Peyer's patch (tissue), 4 donors: Measurements from ENCODE around the gene PNN.

Experiments
- CTCF ChIP-seq, 6 experiments: fragments of 450-650 bp in 4 of 6; fragments of 200-600 bp in 2 of 6; sonication (generic) in 1 of 6; IDR thresholded peaks; one replicate each; pipeline ENCODE4 v1.5.1; 2017 to 2019; ENCODE audit warnings: antibody characterized with exemption in 6 of 6, mild to moderate bottlenecking in 3 of 6, moderate library complexity in 1 of 6
- POLR2A ChIP-seq, 2 donors: fragments of 450-650 bp; IDR thresholded peaks; one replicate each; pipeline ENCODE4 v1.5.1; 2017; ENCODE audit warnings: antibody characterized with exemption in 2 of 2, mild to moderate bottlenecking in 2 of 2, moderate library complexity in 2 of 2

- TF ChIP-seq CTCF (IDR thresholded peaks at IDR 0.05): no peak
- no peak for TF ChIP-seq POLR2A (IDR thresholded peaks at IDR 0.05)
Observed at GRCh38 chr14:39169541-39169900, 5.5 kb upstream of the PNN start.
